Mesodermal cell (in vitro differentiated cells): Measurements from ENCODE around the gene WNT7A. TPM values are rescaled to one million over a fixed set of nuclear protein-coding genes. Genes with fewer than 3 reads are reported as not detected.
"Not testable (repeated sequence)": the region's sequence is repeated elsewhere in the genome, so short reads cannot be mapped to it uniquely, and the experiment has no call there.

Source experiments
- H3K27ac ChIP-seq: 2 replicates; pipeline ENCODE4 v1.7.0; 2013; ENCODE audit warnings: mild to moderate bottlenecking, low read depth, low read length, moderate library complexity; ENCODE audit not compliant: severe bottlenecking
- H3K36me3 ChIP-seq: 2 replicates; pipeline ENCODE4 v1.7.1; 2013; ENCODE audit warnings: mild to moderate bottlenecking, low read length, moderate library complexity; ENCODE audit not compliant: control insufficient read depth, insufficient read depth
- H3K4me1 ChIP-seq: one replicate; pipeline ENCODE4 v1.7.1; 2013; ENCODE audit warnings: mild to moderate bottlenecking, low read length; ENCODE audit not compliant: insufficient read depth, control insufficient read depth, poor library complexity, severe bottlenecking
- H3K4me3 ChIP-seq: 2 replicates; pipeline ENCODE4 v1.7.0; 2013; ENCODE audit warnings: low read length, control low read depth, mild to moderate bottlenecking; ENCODE audit not compliant: insufficient read depth, poor library complexity, severe bottlenecking; ENCODE audit errors: extremely low read depth
- H3K9me3 ChIP-seq: 2 replicates; pipeline ENCODE4 v1.7.1; 2013; ENCODE audit warnings: mild to moderate bottlenecking, low read length, moderate library complexity; ENCODE audit not compliant: control insufficient read depth
- WGBS, 2 experiments: methylation state at CpG; one replicate each; pipeline ENCODE4 v1.1.5; 2013; ENCODE audit warnings: missing lambda C conversion rate in 2 of 2; ENCODE audit not compliant: insufficient coverage in 2 of 2; 5-methylcytosine and 5-hydroxymethylcytosine counted together
- polyA plus RNA-seq, 2 experiments: library from polyadenylated mRNA; stranded (reverse); fragments of 50-300 nt; gene quantifications; one replicate each; pipeline ENCODE4 v1.2.3, GENCODE V29; 2013

The WNT7A gene
- polyA plus RNA-seq (2013, experiment 1 of 2), result not detected
- polyA plus RNA-seq (2013, experiment 2 of 2), result not detected

- Histone ChIP-seq H3K27ac (no peak within 1 kb of the TSS), H3K9me3 (no peaks in the 10 kb centered on the region), H3K4me3 (peak within 1 kb of the TSS; percentile 18), H3K36me3 (no peaks in the 10 kb centered on the region), H3K4me1 (peaks cover 12% of the 10 kb centered on the region)
- 0 to 1% methylated on average over 45 to 51 of the region's 90 CpGs for WGBS, 2 experiments
These were observed at the start of gene WNT7A for GRCh38 chr3:13879946-13880810. Gene WNT7A, minus strand, starts transcription at chr3:13880071. Its CDS starts 255 bp downstream, at chr3:13879816.

DNA sequence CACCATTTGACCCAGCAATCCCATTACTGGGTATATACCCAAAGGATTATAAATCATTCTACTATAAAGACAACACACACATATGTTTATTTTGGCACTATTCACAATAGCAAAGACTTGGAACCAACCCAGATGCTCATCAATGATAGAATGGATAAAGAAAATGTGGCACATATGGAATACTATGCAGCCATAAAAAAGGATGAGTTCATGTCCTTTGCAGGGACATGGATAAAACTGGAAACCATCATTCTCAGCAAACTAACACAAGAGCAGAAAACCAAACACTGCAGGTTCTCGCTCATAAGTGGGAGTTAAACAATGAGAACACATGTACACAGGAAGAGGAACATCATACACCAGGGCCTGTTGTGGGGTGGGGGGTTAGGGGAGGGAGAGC is 48.9 kb upstream of the WNT7A start:
- not testable (repeated sequence) for H3K27ac ChIP-seq, H3K9me3 ChIP-seq, H3K4me1 ChIP-seq, H3K36me3 ChIP-seq, H3K4me3 ChIP-seq
- no CpG with 5 or more reads among the region's 1 CpG for WGBS, 2 experiments

GRCh38 chr3:13927295-13927694 is 47.4 kb upstream of the WNT7A start:
- Histone ChIP-seq H3K4me3 (no peak overlapping the region), H3K27ac (no peak overlapping the region), H3K4me1 (no peaks in the 10 kb centered on the region), H3K9me3 (no peaks in the 10 kb centered on the region), H3K36me3 (no peaks in the 10 kb centered on the region)
- WGBS, 2 experiments, result 80 to 82% methylated on average over 5 to 6 of the region's 7 CpGs

DNA sequence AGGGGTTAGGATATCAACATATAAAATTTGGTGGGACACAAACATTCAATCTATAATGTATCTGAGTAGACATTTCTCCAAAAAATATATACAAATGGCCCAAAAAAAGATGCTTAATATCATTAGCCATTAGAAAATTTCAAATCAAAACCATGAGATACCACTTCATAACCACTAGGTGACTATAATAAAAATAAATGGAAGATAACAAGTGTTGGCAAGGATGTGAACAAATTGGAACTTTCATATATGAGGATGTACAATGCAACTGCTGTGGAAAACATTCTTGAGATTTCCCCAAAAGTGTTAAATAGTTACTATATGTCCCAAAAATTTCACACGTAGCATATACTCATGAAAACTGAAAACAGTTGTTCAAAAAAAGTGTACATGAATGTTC is 36.5 kb upstream of the WNT7A start:
- no CpG with 5 or more reads among the region's 1 CpG for WGBS, 2 experiments

DNA sequence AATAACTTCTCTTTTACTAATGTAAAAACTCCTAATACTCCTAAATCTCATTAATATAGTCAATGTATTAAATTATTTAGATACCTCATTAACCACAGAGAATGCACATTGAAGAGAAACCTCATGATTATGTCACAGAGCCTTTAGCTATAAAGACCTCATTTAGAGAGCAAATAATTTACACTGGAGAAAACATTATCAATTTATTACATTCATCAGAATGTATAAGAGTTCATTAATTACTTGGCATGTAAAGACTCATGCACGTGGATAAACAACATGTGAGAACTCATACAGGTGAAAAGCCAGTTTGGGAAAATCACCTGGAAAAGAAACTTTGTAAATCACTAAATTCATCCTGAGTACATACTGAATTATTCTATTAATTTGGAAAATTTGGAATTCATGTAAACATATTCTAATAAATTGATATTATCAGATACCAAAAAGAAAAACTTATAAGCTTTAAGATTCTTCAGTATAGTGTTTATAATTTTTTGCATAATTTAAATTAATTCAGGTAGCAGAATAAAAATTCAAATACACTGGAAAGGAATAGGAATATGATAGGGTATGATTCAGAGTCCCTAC is 22.9 kb upstream of the WNT7A start:
- Histone ChIP-seq H3K27ac (no peak overlapping the region), H3K9me3 (peaks cover 41% of the 10 kb centered on the region), H3K4me1 (no peaks in the 10 kb centered on the region), H3K4me3 (no peak overlapping the region), H3K36me3 (no peaks in the 10 kb centered on the region)
- WGBS, 2 experiments, result no CpG with 5 or more reads among the region's 1 CpG

More for the DNA sequence above, 36.5 kb upstream of the WNT7A start:
- Histone ChIP-seq H3K9me3 (no peaks in the 10 kb centered on the region), H3K36me3 (no peaks in the 10 kb centered on the region), H3K4me3 (no peak overlapping the region), H3K4me1 (no peaks in the 10 kb centered on the region), H3K27ac (no peak overlapping the region)

DNA sequence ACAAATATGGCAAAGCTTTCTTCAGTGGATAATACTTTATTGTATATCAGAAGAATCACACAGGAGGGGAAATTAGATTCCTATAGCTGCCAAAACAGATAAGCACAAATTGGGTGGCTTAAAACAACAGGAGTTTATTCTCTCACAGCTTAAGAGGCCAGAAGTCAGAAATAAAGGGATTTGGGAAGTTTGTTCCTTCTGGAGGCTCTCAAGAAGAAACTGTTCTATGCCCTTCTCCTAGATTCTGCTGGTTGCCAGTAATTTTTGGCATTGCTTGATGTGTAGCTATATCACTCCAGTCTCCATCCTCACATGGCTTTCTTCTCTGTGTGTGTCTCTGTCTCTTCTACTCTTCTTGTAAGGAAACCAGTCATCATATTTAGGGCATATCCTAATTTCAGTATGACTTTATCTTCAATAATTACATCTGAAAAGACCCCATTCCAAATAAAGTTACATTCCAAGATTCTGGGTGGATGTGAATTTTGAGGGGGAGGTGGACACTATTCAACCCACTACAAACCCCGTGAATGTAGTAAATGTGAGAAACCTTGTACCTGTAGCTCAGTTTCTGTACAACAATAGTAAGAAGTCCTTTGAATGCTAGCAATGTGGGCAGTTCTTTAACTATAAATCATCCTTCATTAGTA is 22.2 kb upstream of the WNT7A start:
- Histone ChIP-seq H3K4me1 (no peaks in the 10 kb centered on the region), H3K9me3 (peaks cover 41% of the 10 kb centered on the region), H3K4me3 (no peak overlapping the region), H3K27ac (no peak overlapping the region), H3K36me3 (no peaks in the 10 kb centered on the region)
- WGBS, 2 experiments, result no CpG with 5 or more reads among the region's 1 CpG

- 93 to 97% methylated on average over 2 to 3 of the region's 3 CpGs for WGBS, 2 experiments
- H3K36me3 ChIP-seq, result no peaks in the 10 kb centered on the region
- no peaks in the 10 kb centered on the region for H3K4me1 ChIP-seq
- H3K27ac ChIP-seq, result no peak overlapping the region
- H3K9me3 ChIP-seq, result peaks cover 11% of the 10 kb centered on the region
- H3K4me3 ChIP-seq, result no peak overlapping the region
These were observed 18.5 kb upstream of the WNT7A start for GRCh38 chr3:13898346-13898745.

- Histone ChIP-seq H3K4me1 (no peaks in the 10 kb centered on the region), H3K27ac (no peak overlapping the region), H3K36me3 (no peaks in the 10 kb centered on the region), H3K9me3 (peaks cover under 1% of the 10 kb centered on the region), H3K4me3 (peak overlapping the region; percentile 50)
- WGBS, 2 experiments, result 21 to 22% methylated on average over 7 of the region's 12 CpGs
These were observed 16.7 kb upstream of the WNT7A start for GRCh38 chr3:13896473-13897154.

DNA sequence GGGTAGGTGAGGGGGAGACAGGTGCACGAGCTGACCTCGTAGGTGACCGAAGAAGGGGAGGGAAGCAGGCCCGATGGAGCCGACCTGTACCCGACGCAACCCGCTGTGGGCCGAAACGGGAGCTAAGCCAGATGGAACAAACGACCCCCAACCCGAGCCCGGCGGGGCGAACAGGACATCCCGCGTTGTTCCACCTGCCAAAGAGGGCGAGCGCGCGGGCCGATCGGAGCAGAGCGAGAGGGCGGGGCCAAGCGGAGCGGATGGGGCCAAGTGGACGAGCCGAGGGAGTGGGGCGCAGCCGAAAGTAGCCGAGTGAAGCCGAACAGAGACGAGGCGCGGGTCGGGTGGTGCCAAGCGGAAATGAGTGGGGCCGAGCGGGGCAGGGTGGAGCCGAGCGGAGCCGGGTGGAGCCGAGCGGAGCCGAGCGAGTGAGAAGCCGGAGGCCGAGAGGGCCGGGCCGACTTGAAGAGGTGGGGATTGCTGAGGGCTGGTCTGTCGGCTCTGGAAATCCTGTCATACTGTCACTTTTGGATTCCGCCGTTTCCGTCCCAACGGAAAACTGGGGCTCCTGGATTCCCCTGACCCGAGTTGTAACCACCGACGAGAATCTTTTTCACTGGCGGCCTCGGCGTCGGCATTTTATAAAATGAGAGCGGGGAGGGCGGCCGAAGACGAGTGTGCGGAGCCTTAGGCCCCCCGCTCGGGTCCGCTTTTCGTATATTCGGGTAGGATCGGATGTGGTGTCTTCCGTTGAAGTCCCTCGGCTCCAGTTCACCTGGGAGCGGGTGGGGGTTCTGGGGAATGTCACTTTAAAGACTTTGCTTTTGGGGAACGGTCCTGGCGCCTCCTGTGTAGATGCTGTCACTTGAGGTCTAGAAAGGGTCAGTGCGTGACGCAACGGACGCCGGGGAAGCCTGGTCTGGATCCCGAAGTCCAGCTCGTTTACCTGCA is 15.6 kb upstream of the WNT7A start:
- no peak overlapping the region for H3K27ac ChIP-seq
- H3K9me3 ChIP-seq, result no peaks in the 10 kb centered on the region
- 2 to 3% methylated on average over 81 to 85 of the region's 86 CpGs for WGBS, 2 experiments
- H3K36me3 ChIP-seq, result no peaks in the 10 kb centered on the region
- H3K4me3 ChIP-seq, result peak overlapping the region; percentile 50
- H3K4me1 ChIP-seq, result peaks cover 9% of the 10 kb centered on the region

DNA sequence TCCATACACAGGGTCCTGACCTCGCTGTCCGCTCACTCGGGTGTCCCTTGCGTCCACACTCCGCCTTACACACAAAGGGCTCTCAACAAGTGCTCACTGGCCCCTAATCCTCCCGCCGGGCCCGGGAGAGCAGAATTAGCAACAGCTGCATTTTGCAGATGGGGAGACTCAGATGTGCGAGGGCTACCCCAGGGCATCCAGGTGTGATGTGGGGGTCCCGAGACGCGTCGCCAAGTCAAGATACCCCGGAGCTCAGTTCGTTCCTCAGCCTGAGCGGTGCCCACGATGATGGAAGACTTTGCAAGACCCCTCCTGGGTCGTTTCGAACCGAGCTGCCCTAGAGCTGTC is 14.9 kb upstream of the WNT7A start:
- no peaks in the 10 kb centered on the region for H3K9me3 ChIP-seq
- 66 to 74% methylated on average over 18 of the region's 20 CpGs for WGBS, 2 experiments
- no peak overlapping the region for H3K27ac ChIP-seq
- peaks cover 11% of the 10 kb centered on the region for H3K4me1 ChIP-seq
- peak overlapping the region; percentile 50 for H3K4me3 ChIP-seq
- H3K36me3 ChIP-seq, result no peaks in the 10 kb centered on the region
